HepG2 (cell line): Measurements from ENCODE around the gene UGT1A3. TPM values are rescaled to one million over a fixed set of nuclear protein-coding genes. Genes with fewer than 3 reads are reported as not detected.

ENCODE experiments used
- ATAC-seq: fragments of 200-7000 bp; cut with Tn5 transposase; 3 replicates; pipeline ENCODE4 v1.9.1; 2020; ENCODE audit warnings: mild to moderate bottlenecking, moderate library complexity
- BruUV-seq: library from RNA; stranded (reverse); fragments of 400-500 nt; replicated peaks from 2 replicates; lab custom pipeline; 2021; lab: Mats Ljungman, UMichigan
- CTCF ChIA-PET: fragments of 300-600 bp; formaldehyde crosslinking; extraction: SDS; loops from one replicate; lab custom pipeline; 2021; ENCODE audit warnings: low total read pairs, inconsistent platforms, low intra/inter-chr PET ratio; lab: Yijun Ruan, JAX
- POLR2A ChIA-PET: fragments of 350-600 bp; sonication (Branson Sonifier 250); formaldehyde crosslinking; loops from one replicate; lab custom pipeline; 2020; ENCODE audit warnings: antibody characterized with exemption, inconsistent platforms; lab: Yijun Ruan, JAX
- DNase-seq: peaks from one replicate; pipeline ENCODE4 v3.0.0-alpha.2; 2015; ENCODE audit warnings: low spot score
- FAIRE-seq: peaks from 3 replicates; lab custom pipeline; 2011; peaks lifted over from hg19 to GRCh38; lab: Jason Lieb, UNC
- H2AFZ ChIP-seq: one replicate; pipeline ENCODE4 v1.6.1; 2011; ENCODE audit warnings: low read length, inconsistent platforms
- H3K27ac ChIP-seq: fragments of 300-600 bp; 3 replicates; pipeline ENCODE4 v1.8.0; 2011; ENCODE audit warnings: mixed run types, mild to moderate bottlenecking, mixed read lengths, low read length, inconsistent platforms; ENCODE audit not compliant: insufficient read depth; ENCODE audit errors: extremely low read length
- H3K27me3 ChIP-seq, 2 experiments: fragments of 200-600 bp in 1 of 2; 2 replicates in 1 of 2; 3 replicates in 1 of 2; pipeline versions ENCODE4 v1.6.0 to v1.8.0; 2011; ENCODE audit warnings: low read length in 2 of 2, mild to moderate bottlenecking in 2 of 2, moderate library complexity in 2 of 2, inconsistent platforms in 1 of 2; ENCODE audit not compliant: insufficient read depth in 2 of 2, control insufficient read depth in 1 of 2
- H3K36me3 ChIP-seq, 2 experiments: fragments of 200-600 bp in 1 of 2; replicated peaks in 1 of 2; 2 replicates in 1 of 2; 3 replicates in 1 of 2; pipeline versions ENCODE4 v1.5.1 to v1.8.0; 2011; ENCODE audit warnings: low read length in 2 of 2, inconsistent platforms in 1 of 2; ENCODE audit not compliant: insufficient read depth in 2 of 2, control insufficient read depth in 1 of 2
- H3K4me1 ChIP-seq: 2 replicates; pipeline ENCODE4 v1.5.1; 2012; ENCODE audit warnings: low read length, inconsistent platforms; ENCODE audit not compliant: insufficient read depth
- H3K4me2 ChIP-seq: 2 replicates; pipeline ENCODE4 v1.6.0; 2011; ENCODE audit warnings: low read depth, low read length, inconsistent platforms
- H3K4me3 ChIP-seq, 3 experiments: fragments of 200-600 bp in 1 of 3; sonication (generic), shearing (Covaris generic) in 1 of 3; replicated peaks in 1 of 3; 2 replicates each; pipeline ENCODE4 v1.5.1; 2011 to 2016; ENCODE audit warnings: low read length in 3 of 3, inconsistent platforms in 2 of 3, low read depth in 2 of 3, mild to moderate bottlenecking in 2 of 3, control low read depth in 1 of 3, mixed read lengths in 1 of 3; ENCODE audit not compliant: insufficient read depth in 1 of 3
- H3K79me2 ChIP-seq: one replicate; pipeline ENCODE4 v1.6.1; 2011; ENCODE audit warnings: low read length, inconsistent platforms; ENCODE audit not compliant: insufficient read depth
- H3K9ac ChIP-seq: 2 replicates; pipeline ENCODE4 v1.6.0; 2011; ENCODE audit warnings: mild to moderate bottlenecking, low read depth, low read length, inconsistent platforms; ENCODE audit not compliant: insufficient read depth
- H3K9me3 ChIP-seq: 2 replicates; pipeline ENCODE4 v1.5.1; 2012; ENCODE audit warnings: mild to moderate bottlenecking, low read length
- H4K20me1 ChIP-seq: 2 replicates; pipeline ENCODE4 v1.6.0; 2011; ENCODE audit warnings: inconsistent platforms, mild to moderate bottlenecking, low read length, moderate library complexity; ENCODE audit not compliant: insufficient read depth
- FOXO1 ChIP-seq: sonication (generic); formaldehyde crosslinking; IDR thresholded peaks from 2 replicates; pipeline ENCODE4 v1.4.0; 2020; ENCODE audit warnings: missing genetic modification reagents
- KLF15 ChIP-seq: sonication (generic); formaldehyde crosslinking; IDR thresholded peaks from 2 replicates; pipeline ENCODE4 v1.8.1; 2023; ENCODE audit warnings: borderline replicate concordance, mild to moderate bottlenecking, inconsistent platforms, missing genetic modification reagents, mixed read lengths
- MIXL1 ChIP-seq: IDR thresholded peaks from 2 replicates; pipeline ENCODE4 v1.6.1; 2016
- PPARG ChIP-seq: conservative IDR thresholded peaks from 2 replicates; pipeline ENCODE4 v1.6.1; 2016; ENCODE audit warnings: missing biosample characterization, missing genetic modification reagents
- ZNF333 ChIP-seq: sonication (generic); formaldehyde crosslinking; IDR thresholded peaks from 2 replicates; pipeline ENCODE4 v1.4.0; 2020; ENCODE audit warnings: mild to moderate bottlenecking, missing genetic modification reagents, borderline replicate concordance
- WGBS: methylation state at CpG from one replicate; pipeline ENCODE4 v1.1.6; 2017; ENCODE audit warnings: low lambda C conversion rate; 5-methylcytosine and 5-hydroxymethylcytosine counted together
- in situ Hi-C: cut with HindIII; loops from 2 replicates; pipeline ENCODE4 v1.10.0; 2017; ENCODE audit warnings: low pct_unique_long_range_greater_than_20kb; ENCODE audit not compliant: extremely low pct_ligation_motif_present
- intact Hi-C: fragments of 100-400 bp; cut with micrococcal nuclease; formaldehyde crosslinking; loops from one replicate; pipeline ENCODE4 v1.10.0; 2022; ENCODE audit not compliant: unreplicated experiment
- polyA plus RNA-seq, 8 experiments: library from polyadenylated mRNA; depleted of rRNA in 3 of 8; stranded (reverse) in 7 of 8; unstranded in 1 of 8; fragments of >200 nt; fragmentation: Illumina TruSeq in 4 of 8; extraction: Trizol in 4 of 8; gene quantifications; 2 replicates each; pipeline versions ENCODE4 v1.2.1 to v1.2.3, GENCODE V29; 2011 to 2016; ENCODE audit warnings: low read depth in 4 of 8, missing spikeins in 1 of 8, mixed read lengths in 1 of 8; ENCODE audit not compliant: insufficient read depth in 1 of 8
- total RNA-seq, 5 experiments: library from RNA; depleted of rRNA; stranded (reverse); fragments of >200 nt; fragmentation: Illumina TruSeq; extraction: Trizol; gene quantifications; 2 replicates each; pipeline ENCODE4 v1.2.3, GENCODE V29; 2016; ENCODE audit warnings: low read depth in 1 of 5
- TF ChIP-seq, protein P1 (sequence below), 2 experiments: sonication (generic) in 1 of 2; formaldehyde crosslinking in 1 of 2; IDR thresholded peaks; 2 replicates each; pipeline versions ENCODE4 v1.4.0 to v1.6.1; 2018 to 2020; ENCODE audit warnings: missing genetic modification reagents in 2 of 2, borderline replicate concordance in 1 of 2, low read depth in 1 of 2, mild to moderate bottlenecking in 1 of 2, missing biosample characterization in 1 of 2
- TF ChIP-seq, protein P2 (sequence below): sonication (generic); formaldehyde crosslinking; IDR thresholded peaks from 2 replicates; pipeline ENCODE4 v1.8.0; 2022; ENCODE audit warnings: missing genetic modification reagents, low read depth, mild to moderate bottlenecking, borderline replicate concordance

Gene UGT1A3
- total and polyA plus RNA-seq, 2 of the 13 experiments (the other 11 are each of a cell fraction or from before 2014, with no cell fraction given), result not detected

DNA sequence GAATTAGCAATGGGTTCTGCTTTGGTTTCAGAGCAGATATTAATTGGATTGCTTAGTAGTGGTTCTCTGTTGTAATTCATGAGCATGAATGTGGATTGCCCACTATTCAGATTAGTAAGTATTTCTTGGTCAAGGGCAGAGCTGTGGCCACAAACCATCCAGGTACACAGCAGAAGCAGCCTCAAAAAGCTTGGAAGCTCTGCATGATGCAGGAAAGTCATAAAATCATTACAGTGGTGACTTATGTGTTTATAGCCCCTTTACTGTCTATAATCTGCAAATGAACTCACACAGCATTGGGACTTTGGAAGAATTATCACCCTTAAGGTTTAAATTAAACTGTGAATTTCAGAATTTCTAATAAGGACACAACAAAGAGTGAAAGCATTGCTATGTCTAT is 29.3 kb downstream of the UGT1A3 start:
- TF ChIP-seq, protein P1, sequence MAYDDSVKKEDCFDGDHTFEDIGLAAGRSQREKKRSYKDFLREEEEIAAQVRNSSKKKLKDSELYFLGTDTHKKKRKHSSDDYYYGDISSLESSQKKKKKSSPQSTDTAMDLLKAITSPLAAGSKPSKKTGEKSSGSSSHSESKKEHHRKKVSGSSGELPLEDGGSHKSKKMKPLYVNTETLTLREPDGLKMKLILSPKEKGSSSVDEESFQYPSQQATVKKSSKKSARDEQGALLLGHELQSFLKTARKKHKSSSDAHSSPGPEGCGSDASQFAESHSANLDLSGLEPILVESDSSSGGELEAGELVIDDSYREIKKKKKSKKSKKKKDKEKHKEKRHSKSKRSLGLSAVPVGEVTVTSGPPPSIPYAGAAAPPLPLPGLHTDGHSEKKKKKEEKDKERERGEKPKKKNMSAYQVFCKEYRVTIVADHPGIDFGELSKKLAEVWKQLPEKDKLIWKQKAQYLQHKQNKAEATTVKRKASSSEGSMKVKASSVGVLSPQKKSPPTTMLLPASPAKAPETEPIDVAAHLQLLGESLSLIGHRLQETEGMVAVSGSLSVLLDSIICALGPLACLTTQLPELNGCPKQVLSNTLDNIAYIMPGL (CRISPR knock-in tag; IDR thresholded peaks at IDR 0.05; ENCODE audit: borderline replicate concordance in 1 of 2, low read depth in 1 of 2), result no peak
- TF ChIP-seq, protein P2, sequence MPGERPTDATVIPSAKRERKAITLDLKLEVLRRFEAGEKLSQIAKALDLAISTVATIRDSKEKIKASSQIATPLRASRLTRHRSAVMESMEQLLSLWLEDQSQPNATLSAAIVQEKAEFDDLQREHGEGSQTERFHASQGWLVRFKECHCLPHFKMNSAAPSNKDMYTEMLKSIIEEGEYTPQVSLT (CRISPR knock-in tag), result no peak
- ATAC-seq (no peak), DNase-seq (no peak), FAIRE-seq (no peak)
- Histone ChIP-seq H3K9me3 (no peaks in the 10 kb centered on the region), H3K4me3 (no peak overlapping the region), H3K9ac (no peak overlapping the region), H3K4me1 (peaks cover 46% of the 10 kb centered on the region), H3K27me3 (peaks cover 7 to 73% of the 10 kb centered on the region in 2 experiments; a peak in 4 of 5 replicates), H4K20me1 (no peaks in the 10 kb centered on the region), H3K36me3 (no peaks in the 10 kb centered on the region), H3K4me2 (no peak overlapping the region), H2AFZ (no peak overlapping the region), H3K79me2 (no peaks in the 10 kb centered on the region), H3K27ac (no peak overlapping the region)
- POLR2A ChIA-PET, result interaction anchor here (2.3 kb wide), 1 partner anchor 12 kb away, joined by 9 read pairs; no protein-coding TSS in a partner anchor
- CTCF ChIA-PET, result no interaction called here
- intact Hi-C loops (no loop called here), in situ Hi-C loops (no loop called here)
- no TSS peak for BruUV-seq

DNA sequence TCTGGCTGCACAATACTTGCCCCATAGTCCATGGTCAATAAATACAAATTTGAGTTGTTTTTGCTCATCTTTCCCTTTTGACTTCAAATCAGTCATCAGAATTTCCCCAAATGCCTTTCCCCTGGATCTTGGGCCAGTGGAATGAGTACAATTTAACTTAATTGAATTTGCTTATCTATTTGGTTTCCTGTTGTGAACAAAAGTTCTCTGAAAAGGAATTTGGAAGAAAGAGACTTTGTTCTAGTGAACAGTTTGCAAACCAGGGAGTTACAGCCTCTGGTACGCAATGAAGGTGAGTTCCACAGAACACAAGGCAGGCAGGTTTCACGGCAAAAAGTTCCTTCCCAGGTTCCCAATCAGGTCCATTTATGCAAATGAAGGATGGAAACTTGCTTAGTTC is 30.0 kb downstream of the UGT1A3 start:
- no peak for FAIRE-seq
- no peak overlapping the region for H3K4me3 ChIP-seq
- TF ChIP-seq FOXO1 (peak; percentile 7; the same call in 1 of the 2 replicates), MIXL1 (CRISPR knock-in tag) (peak; percentile 65), KLF15 (CRISPR knock-in tag) (no peak), PPARG (0 out of 2 replicates have a peak, but pooled peaks have one; percentile 34), ZNF333 (no peak)

More for the DNA sequence above, 30.0 kb downstream of the UGT1A3 start:
- H3K79me2 ChIP-seq, result no peaks in the 10 kb centered on the region
- H4K20me1 ChIP-seq, result no peaks in the 10 kb centered on the region
- 57% methylated on average over 2 of the region's 2 CpGs for WGBS
- H3K4me1 ChIP-seq, result peaks cover 46% of the 10 kb centered on the region
- intact Hi-C loops (no loop called here), in situ Hi-C loops (no loop called here)
- H3K9ac ChIP-seq, result no peak overlapping the region
- POLR2A ChIA-PET, result no interaction called here
- no TSS peak for BruUV-seq
- H2AFZ ChIP-seq, result no peak overlapping the region
- H3K4me2 ChIP-seq, result no peak overlapping the region
- CTCF ChIA-PET, result no interaction called here
- ATAC-seq (no peak), DNase-seq (no peak)
- peaks cover 5 to 73% of the 10 kb centered on the region in 2 experiments; a peak in 4 of 5 replicates for H3K27me3 ChIP-seq
- H3K36me3 ChIP-seq, result no peaks in the 10 kb centered on the region
- no peaks in the 10 kb centered on the region for H3K9me3 ChIP-seq
- H3K27ac ChIP-seq, result no peak overlapping the region
